Glutamatergic neuron (in vitro differentiated cells): ENCODE results near the gene FCN2. TPM values are rescaled to one million over a fixed set of nuclear protein-coding genes. Genes with fewer than 3 reads are reported as not detected.
"Not testable (repeated sequence)": the region's sequence is repeated elsewhere in the genome, so short reads cannot be mapped to it uniquely, and the experiment has no call there.

Experiments
- DNase-seq: peaks from one replicate; pipeline ENCODE4 v3.0.0; 2022
- H3K27ac Mint-ChIP-seq: one replicate; pipeline ENCODE4 v1.8.0; 2020; ENCODE audit warnings: mild to moderate bottlenecking, mixed read lengths, inconsistent platforms; ENCODE audit not compliant: unreplicated experiment
- H3K27me3 Mint-ChIP-seq: one replicate; pipeline ENCODE4 v1.8.0; 2020; ENCODE audit warnings: mild to moderate bottlenecking, moderate library complexity, mixed read lengths, inconsistent platforms; ENCODE audit not compliant: unreplicated experiment
- H3K36me3 Mint-ChIP-seq: one replicate; pipeline ENCODE4 v1.8.0; 2020; ENCODE audit warnings: mild to moderate bottlenecking, mixed read lengths, inconsistent platforms; ENCODE audit not compliant: unreplicated experiment
- H3K4me1 Mint-ChIP-seq: one replicate; pipeline ENCODE4 v1.8.0; 2020; ENCODE audit warnings: mild to moderate bottlenecking, low read depth, mixed read lengths, inconsistent platforms; ENCODE audit not compliant: unreplicated experiment
- H3K4me3 Mint-ChIP-seq: one replicate; pipeline ENCODE4 v1.8.0; 2020; ENCODE audit warnings: mild to moderate bottlenecking, mixed read lengths, inconsistent platforms; ENCODE audit not compliant: unreplicated experiment
- H3K9me3 Mint-ChIP-seq: one replicate; pipeline ENCODE4 v1.8.0; 2020; ENCODE audit warnings: mild to moderate bottlenecking, moderate library complexity, mixed read lengths, inconsistent platforms; ENCODE audit not compliant: unreplicated experiment
- CTCF ChIP-seq: fragments of 200-600 bp; sonication (generic); IDR thresholded peaks from one replicate; pipeline ENCODE4 v1.5.0; 2021; ENCODE audit not compliant: partially characterized antibody, unreplicated experiment
- total RNA-seq: library from RNA; stranded (reverse); fragmentation: NEBNext Ultra II Directional; extraction: Animal tissue kit (Norgen Biotek cat#: 25700); gene quantifications from one replicate; pipeline ENCODE4 v1.2.1, GENCODE V29; 2021; ENCODE audit not compliant: unreplicated experiment

The FCN2 gene
- total RNA-seq, 1 donor from 2014 or later = not detected

DNA sequence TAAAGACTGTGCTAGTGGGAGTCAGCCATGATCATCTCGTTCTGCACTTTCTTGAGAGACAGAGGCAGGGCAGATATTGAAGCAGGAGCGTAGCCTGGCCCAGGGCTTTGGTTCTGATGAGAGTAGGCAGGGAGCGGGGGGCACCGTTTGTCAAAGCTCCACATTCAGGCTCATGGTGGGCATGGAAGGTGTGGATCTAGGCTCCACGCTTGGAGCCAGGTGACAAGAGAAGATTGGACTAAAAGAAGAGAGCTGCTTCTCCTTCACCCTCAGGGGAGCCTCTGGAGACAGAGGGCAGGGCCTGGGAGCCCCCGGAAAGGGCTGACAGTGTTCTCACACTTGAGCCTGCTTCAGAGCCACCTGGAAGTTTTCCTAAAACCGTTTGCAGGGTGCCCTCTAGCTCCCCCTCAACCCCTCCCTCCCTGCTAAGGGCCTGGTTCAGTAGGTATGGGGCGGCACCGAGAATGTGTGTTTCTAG is 24.7 kb upstream of the FCN2 start:
- no peak overlapping the region for H3K27ac Mint-ChIP-seq
- no peak for TF ChIP-seq CTCF

GRCh38 chr9:134857451-134857850 is 23.2 kb upstream of the FCN2 start:
- H3K9me3 Mint-ChIP-seq, H3K27ac Mint-ChIP-seq, H3K4me3 Mint-ChIP-seq, H3K36me3 Mint-ChIP-seq, H3K27me3 Mint-ChIP-seq, H3K4me1 Mint-ChIP-seq, DNase-seq: not testable (repeated sequence)

More for the DNA sequence above, 24.7 kb upstream of the FCN2 start:
- Mint-ChIP-seq H3K4me1 (no peaks in the 10 kb centered on the region), H3K27me3 (peaks cover 7% of the 10 kb centered on the region), H3K4me3 (no peak overlapping the region), H3K9me3 (peaks cover 4% of the 10 kb centered on the region), H3K36me3 (peaks cover 4% of the 10 kb centered on the region)
- no peak for DNase-seq

- DNase-seq = no peak
- Mint-ChIP-seq H3K27ac (no peak overlapping the region), H3K4me3 (no peak overlapping the region), H3K9me3 (peaks cover 6% of the 10 kb centered on the region), H3K36me3 (peaks cover 4% of the 10 kb centered on the region), H3K27me3 (peaks cover 7% of the 10 kb centered on the region), H3K4me1 (no peaks in the 10 kb centered on the region)
- no peak for TF ChIP-seq CTCF
Observed at GRCh38 chr9:134858051-134858841, 22.4 kb upstream of the FCN2 start.

- no peak overlapping the region for H3K4me3 Mint-ChIP-seq
- no peak for TF ChIP-seq CTCF
- peaks cover 2% of the 10 kb centered on the region for H3K9me3 Mint-ChIP-seq
- peaks cover 4% of the 10 kb centered on the region for H3K36me3 Mint-ChIP-seq
- H3K27ac Mint-ChIP-seq = no peak overlapping the region
- peaks cover 7% of the 10 kb centered on the region for H3K27me3 Mint-ChIP-seq
- peaks cover 2% of the 10 kb centered on the region for H3K4me1 Mint-ChIP-seq
- no peak for DNase-seq
Observed at GRCh38 chr9:134860510-134860909, 20.1 kb upstream of the FCN2 start.

DNA sequence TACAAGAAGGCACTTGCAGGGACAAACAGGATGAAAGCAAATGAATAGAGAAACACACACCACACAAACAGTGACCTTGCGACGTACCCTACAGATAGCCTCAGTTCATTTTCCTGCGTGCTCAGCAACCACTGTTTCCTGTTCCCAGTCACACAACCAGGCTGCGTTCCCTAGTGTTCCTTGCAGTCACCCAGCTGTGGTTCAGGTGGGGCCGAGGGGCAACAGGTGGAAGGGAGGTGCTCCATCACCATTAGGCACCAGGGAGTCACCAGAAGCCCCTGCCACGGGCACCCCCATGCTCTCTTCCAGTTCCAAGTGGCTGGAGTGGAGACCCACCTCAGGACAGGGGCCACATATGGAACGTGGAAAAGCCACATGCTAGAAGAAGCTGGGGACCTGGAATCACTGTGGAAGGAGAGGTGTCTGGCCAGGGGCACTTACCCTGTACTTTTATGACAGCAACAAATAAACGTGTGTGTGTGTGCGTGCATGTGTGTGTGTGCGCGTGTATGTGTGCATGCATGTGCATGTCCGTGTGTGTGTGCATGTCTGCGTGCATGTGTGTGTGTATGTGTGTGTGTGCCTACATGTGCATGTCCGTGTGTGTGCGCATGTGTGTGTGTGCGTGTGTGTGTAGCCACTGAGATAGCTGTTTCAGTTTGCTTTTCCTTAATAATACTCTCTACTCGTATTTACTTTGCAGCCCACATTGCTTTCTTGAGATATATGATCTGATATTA is 18.8 kb upstream of the FCN2 start:
- Mint-ChIP-seq H3K27ac (no peak overlapping the region), H3K9me3 (peaks cover 2% of the 10 kb centered on the region), H3K4me1 (peaks cover 2% of the 10 kb centered on the region), H3K27me3 (peaks cover 6% of the 10 kb centered on the region), H3K4me3 (no peak overlapping the region), H3K36me3 (peaks cover 4% of the 10 kb centered on the region)
- DNase-seq = no peak
- TF ChIP-seq CTCF = no peak
